EH (cell line): ENCODE results near the gene GPR152.
"Not testable (repeated sequence)": the region's sequence is repeated elsewhere in the genome, so short reads cannot be mapped to it uniquely, and the experiment has no call there.

ENCODE experiments used
- DNase-seq: peaks from one replicate; pipeline ENCODE4 v3.0.0-alpha.2; 2015; ENCODE audit warnings: low read depth

The GPR152 gene

DNA sequence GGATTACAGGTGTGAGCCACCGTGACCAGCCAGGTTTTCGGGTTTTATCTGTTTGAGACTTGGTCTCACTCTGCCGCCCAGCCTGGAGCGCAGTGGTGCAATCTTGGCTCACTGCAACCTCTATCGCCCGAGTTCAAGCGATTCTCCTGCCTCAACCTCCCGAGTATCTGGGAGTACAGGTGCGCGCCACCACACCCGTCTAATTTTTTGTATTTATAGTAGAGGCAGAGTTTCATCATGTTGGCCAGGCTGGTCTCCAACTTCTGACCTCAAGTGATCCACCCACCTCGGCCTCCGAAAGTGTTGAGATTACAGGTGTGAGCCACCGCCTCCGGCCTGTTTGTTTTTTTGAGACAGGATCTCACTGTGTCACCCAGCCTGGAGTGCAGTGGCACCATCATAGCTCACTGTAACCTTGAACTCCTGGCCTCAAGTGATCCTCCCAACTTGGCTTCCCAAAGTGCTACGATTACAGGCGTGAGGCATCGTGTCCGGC, 25.1 kb downstream of the GPR152 start:
- DNase-seq, result not testable (repeated sequence)

DNA sequence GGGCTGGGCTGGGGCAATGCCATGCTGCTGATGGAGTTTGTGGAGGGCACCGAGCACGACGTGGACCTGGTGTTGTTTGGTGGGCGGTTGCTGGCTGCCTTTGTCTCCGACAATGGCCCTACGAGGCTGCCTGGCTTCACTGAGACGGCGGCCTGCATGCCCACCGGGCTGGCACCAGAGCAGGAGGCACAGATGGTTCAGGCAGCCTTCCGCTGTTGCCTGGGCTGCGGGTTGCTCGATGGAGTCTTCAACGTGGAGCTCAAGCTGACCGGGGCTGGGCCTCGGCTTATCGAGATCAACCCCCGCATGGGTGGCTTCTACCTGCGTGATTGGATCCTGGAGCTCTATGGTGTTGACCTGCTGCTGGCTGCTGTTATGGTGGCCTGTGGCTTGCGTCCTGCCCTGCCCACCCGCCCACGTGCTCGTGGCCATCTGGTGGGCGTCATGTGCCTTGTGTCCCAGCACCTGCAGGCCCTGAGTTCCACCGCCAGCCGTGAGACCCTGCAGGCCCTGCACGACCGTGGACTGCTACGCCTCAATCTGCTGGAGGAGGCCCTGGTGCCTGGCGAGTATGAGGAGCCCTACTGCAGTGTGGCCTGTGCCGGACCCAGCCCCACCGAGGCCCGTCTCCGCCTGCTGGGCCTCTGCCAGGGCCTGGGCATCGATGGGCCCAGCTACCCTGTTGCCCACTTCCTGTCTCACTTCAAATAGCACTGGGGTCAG, 28.5 kb downstream of the GPR152 start:
- no peak for DNase-seq

DNA sequence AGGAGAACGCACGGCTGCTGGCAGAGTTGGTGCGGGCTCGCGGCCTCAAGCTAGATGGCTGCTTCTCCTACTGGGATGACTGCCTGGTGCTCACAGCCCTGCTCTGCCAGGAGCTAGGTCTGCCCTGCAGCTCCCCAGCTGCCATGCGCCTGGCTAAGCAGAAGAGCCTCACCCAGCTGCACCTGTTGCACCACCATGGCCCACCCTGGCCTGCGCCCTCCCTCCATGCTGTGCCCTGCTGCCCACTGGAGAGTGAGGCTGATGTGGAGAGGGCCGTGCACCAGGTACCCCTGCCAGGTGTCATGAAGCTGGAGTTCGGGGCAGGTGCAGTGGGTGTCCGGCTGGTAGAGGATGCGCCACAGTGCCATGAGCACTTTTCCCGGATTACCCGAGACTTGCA, 29.1 kb downstream of the GPR152 start:
- DNase-seq, result no peak

DNA sequence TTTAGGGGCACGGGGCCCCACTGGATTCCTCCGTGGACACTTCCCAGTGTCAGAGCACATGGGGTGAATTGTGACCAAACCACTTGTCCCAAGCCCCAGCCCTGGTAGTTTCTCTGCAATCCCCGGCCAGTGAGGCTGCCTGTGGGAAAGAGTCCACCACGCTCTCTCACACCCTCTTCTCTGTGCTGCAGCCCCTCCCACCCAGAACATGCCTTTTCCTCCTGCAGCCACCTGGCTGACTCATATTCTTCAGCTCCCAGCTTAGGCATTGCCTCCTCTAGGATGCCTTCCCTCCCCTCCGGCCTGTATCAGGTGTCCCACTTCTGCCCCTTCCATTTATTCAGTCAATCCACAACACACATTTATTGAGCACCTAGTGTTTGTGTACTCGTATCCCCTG, 29.6 kb downstream of the GPR152 start:
- DNase-seq, result no peak

DNA sequence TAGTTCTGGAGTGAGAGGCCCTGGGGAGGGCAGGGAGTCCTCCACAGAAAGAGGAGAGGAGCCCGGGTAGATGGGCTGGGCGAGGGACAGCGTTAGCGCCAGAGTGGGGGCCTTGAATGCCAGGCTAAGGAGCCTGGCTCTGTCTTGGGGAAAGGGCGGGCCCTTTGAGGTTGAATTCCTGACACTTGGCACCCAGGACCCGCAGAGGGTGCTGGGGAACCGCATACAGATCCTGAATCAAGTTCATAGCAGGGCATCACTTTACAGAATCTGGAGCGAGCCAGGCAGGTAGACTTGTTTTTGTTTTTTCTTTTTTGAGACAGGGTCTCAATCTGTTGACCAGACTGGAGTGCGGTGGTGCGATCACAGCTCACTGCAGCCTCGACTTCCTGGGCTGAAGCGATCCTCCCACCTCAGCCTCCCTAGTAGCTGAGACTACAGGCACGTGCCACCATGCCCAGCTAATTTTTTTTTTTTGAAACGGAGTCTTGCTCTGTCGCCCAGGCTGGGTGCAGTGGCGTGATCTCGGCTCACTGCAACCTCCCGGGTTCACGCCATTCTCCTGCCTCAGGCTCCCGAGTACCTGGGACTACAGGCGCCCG, 31.0 kb downstream of the GPR152 start:
- DNase-seq, result no peak

DNA sequence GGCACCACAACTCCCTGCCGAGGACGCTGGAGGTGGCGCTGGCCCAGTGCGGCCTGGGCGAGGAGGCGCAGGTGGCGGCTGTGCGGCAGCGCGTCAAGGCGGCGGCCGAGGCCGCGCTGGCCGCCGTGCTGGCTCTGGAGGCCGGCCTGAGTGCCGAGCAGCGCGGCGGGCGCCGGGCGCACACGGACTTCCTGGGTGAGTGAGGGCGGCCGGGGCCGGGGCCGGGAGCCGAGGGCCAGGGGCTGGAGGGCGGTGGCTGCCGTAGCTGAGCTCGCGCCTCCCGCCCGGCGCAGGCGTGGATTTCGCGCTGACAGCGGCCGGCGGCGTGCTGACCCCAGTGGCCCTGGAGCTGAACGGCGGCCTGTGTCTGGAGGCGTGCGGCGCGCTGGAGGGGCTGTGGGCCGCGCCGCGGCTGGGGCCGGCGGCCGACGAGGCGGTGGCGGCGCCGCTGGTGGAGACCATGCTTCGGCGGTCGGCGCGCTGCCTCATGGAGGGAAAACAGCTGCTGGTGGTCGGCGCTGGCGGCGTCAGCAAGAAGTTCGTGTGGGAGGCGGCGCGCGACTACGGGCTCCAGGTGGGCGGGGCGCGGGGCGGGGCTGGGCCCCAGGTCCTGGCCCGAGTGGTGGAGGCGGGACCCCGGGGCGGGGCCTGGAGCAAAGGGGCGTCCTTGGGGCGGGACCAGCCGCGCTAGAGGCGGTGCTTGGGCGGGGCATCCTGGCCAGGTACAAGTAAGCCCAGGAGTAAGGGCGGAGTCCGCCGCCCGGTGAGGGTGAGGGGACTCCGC, 31.7 kb downstream of the GPR152 start:
- DNase-seq, result peak; percentile 91

DNA sequence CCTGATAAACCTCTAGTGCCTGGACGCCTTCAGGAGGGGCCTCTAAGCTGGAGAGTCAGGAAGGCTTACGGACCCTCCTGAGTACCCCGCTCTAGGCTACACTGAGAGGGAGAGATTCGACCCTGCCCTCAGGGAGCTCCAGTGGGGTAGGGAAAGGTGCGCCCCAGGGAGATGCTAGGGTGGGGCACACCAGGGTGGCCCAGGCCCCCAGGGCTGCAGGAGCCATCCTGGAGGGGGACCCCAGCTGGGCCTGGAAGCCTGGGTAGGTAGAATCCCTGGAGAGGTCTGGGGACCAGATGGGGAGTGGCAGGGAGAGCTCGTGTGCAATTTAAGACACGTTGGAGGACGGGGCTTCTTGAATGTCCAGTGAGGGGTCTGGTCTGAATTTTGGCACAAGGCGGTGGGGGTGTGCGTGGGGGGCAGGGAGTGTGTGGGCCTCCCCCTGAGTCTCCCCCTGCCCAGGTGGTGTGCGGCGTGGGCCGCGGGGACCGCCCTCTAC, 32.3 kb downstream of the GPR152 start:
- DNase-seq, result no peak

DNA sequence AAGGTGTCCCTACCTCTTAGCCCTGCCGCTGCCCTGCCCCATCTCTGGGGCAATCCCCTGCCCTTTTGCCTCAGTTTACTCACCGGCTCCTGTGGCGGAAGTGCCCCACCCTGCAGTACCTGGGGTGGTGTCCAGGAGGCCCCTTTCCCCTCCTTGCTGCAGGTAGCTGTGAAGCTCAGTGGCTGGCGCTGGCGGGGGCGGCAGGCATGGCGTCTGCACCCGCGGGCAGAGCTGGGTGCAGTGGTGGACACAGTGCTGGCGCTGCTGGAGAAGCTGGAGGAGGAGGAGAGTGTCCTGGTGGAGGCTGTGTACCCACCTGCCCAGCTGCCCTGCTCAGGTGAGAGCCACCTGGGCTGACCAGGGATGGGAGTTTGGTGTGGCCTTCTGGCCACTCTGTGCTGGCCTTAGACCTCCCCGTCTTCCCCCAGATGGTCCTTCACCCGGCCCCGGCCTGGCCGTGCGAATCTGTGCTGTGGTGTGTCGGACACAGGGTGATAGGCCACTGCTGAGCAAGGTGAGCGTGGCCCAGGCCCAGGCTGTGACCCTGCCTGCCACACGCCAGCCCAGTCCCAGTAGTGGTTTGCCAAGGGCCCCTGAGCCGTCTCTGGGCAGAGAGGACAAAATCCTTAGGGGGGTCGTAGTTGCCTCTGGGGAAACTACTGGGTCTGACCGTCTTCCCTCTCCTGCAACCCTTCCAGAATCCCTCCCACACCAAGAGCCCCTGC, 33.0 kb downstream of the GPR152 start:
- DNase-seq, result no peak

DNA sequence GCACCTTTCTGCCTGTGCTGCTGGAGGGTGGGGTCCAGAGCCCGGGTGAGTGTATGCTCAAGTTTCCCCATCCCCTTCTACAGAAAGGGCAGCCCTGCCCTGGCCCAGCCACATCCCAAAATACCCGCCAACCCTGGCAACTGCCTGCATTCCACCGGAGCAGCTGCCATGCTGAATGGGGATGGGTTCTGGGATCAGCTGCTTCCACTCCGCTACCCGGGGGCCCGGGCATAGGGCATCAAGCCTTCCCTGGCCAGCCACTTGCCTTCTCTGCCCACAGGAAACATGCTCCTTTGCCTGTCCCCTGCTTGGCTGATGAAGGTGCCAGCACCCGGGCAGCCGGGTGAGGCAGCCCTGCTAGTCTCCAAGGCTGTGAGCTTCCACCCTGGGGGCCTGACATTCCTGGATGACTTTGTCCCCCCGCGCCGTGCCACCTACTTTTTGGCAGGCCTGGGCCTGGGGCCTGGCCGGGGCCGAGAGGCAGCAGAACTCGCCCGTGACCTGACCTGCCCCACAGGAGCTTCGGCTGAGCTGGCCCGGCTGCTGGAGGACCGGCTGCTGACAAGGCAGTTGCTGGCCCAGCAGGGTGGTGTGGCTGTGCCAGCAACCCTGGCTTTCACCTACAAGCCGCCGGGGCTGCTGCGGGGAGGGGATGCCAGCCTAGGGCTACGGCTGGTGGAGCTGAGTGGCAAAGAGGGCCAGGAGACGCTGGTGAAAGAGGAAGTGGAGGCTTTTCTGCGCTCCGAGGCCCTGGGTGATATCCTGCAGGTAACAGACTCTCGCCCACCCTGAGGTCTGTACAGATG, 33.9 kb downstream of the GPR152 start:
- no peak for DNase-seq

DNA sequence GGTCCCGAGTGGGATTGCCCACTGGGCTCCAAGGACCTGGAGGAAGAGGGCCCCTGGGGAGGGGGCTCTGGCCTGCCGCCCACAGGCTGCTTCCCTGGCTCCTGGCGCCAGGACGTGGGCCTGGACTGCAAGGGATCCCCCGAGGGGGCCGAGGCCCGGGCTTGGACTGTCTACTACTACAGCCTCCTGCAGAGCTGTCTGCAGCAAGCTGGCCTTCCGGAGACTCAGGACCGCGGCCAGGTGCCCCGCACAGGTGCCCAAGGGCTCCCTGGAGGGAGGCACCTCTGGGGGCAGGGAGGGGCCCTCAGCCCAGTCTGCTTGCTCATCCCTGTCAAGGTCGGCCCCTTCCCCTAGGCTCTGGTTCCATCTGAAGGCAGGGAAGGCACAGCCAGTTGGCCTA, 35.1 kb downstream of the GPR152 start:
- DNase-seq, result no peak

DNA sequence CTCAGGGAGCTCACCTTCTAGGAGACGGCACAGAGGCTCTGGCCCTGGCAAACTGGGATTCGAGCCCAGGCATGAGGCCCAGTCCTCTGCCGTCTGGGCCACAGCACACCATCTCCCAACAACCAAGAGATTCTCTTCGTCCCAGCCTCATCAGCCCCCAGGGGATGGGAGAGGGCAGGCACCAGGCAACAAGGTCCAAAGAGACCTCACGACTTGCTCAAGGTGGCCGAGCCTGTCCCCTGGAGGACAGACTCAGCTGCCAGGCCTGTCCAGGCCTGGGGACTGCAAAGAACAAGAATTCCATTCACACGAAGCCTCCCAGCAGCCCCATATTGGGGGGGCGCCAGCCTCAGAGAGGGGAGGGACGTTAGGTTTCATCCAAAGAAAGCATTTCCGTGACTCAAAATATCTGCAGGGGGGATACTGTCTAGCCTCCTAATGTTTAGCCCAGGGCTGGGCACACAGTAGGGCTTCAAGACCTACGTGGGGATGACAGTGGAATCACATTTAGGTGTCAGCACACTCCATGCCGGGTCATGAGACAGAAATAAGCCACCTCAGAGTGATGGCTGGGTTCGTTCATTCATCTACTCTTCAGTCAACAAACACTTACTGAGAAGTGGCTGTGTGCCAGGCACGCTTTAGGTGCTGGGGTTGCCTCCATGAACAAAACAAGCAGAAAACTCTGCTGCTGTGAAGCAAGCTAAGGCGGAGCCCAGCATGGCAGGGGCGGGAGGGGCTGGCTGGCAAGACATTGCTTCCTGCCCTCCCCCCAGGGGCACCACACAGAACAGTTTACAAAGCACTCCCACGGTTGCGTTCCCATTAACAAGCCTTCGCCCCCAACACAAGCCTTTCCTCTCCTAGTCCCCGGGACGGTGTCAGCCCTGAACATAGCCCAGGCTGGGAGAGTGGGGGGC, 35.9 kb downstream of the GPR152 start:
- peak; percentile 27 for DNase-seq

DNA sequence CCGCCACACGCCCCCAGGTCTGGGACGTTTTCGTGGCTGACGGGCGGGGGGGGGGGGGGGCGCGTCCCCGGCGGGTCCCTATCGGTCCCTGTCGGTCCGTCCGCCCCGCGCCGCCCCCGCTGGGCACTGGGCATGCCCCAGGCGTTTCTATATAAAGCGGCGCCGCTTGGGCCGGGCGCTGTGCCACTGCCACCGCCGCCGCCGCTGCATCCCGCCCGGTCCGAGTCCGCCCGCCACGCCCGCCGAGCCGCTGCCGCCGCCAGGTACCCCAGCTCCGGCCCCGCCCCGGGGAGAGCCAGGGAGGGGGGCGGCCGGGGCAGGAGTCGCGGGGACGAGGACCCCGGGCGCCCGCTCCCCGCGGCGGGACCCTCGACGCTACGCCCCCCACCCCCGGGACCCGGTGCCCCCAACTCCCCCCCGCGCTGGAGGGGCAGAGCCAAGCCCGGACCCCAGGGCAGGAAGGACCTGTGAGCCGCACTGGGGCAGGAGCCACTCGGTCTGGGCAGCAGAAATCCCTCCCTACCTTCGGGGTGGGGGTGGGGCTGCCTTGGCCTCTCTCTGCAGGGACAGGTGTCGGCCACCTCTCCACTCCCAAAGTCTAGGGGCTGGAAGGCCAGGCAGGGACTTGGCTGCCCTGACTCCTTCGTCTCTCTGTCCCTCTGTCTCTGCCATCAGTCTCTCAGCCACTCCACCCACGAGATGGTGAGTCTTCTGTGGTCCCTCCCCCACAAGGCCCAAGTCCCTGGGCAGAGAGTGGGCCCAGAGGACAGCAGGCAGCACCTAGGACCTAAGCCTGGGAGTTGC, 36.8 kb downstream of the GPR152 start, which contains the start of gene CARNS1:
CARNS1 (plus strand) TSS at position 178 of the 804 bp plus-strand sequence; CDS start at position 700, 522 bp downstream.
- DNase-seq, result no peak

DNA sequence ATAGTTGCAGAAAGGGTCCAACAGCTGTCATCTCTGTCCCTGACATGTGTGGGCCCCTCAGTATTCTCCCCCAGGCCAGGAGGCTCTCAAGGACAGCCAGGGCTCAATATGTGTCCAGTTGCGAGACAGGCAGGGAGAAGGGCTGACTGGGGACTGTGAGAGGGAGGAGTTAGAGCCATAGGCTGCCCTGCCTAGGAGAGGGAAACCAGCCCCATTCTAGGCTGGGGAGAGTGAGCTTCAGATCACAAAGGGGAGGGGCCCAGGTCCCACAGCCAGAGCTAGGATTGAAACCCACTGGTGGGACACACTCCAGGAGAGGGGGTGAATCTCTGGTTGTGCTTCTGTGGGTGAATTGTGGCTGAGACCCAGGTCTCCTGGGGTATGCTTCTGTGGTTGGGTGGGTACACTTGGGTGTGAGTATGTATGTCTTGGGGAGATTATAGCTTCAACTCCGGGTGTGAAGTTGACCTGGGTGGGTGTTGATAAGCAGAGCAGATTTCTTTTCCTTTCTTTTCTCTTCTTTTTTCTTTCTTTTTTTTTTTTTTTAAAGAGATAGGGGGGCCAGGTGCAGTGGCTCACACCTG, 39.2 kb downstream of the GPR152 start:
- DNase-seq, result no peak

DNA sequence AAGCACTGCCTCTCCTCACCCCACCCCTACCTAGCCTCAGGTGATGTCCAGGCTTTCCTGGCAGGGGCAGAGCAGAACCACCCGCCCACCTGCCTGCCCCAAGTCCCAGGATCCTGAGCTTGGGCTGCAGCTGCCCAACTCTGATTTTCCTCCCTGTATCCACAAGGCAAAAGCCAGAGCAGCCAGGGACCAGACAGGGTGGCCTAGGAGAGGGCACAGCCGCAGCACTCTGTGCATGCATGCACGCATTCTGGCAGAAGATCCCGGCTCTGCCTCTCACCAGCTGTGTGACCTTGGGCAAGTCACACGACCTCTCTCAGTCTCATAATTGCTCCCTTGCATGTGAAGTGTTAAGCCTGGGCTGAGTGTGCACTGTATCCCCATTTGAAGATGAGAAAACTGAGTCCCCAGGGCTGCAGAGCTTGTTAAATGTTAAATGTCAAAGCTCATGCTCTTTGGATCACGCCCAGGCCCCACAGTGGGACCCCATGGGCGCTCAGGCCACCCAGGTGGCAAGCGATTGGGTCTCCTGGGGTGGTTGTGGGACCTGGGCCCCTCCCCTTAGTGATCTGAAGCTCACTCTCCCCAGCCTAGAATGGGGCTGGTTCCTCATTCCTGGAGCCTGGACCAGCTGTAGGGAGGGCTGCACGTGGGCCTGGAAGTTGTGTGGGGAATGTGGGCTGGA, 39.9 kb downstream of the GPR152 start:
- DNase-seq, result no peak

DNA sequence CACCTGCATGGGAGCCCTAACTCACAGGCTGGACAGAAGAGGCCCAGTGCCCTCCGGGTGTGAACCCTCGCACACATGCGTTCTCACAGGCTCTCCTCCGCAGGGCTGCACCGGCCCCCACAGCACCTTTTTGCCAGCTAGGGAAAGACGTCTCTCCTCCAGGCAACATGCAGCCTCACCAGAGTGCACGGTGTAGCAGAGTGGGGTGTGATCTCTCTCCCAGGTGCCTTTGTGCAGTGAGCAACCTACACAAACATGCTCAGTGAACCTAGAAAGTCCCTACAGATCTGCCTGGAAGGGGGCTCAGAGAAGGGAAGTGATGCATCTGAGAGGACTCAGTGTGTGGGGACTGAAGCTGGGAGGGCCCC, 40.8 kb downstream of the GPR152 start:
- DNase-seq, result no peak

DNA sequence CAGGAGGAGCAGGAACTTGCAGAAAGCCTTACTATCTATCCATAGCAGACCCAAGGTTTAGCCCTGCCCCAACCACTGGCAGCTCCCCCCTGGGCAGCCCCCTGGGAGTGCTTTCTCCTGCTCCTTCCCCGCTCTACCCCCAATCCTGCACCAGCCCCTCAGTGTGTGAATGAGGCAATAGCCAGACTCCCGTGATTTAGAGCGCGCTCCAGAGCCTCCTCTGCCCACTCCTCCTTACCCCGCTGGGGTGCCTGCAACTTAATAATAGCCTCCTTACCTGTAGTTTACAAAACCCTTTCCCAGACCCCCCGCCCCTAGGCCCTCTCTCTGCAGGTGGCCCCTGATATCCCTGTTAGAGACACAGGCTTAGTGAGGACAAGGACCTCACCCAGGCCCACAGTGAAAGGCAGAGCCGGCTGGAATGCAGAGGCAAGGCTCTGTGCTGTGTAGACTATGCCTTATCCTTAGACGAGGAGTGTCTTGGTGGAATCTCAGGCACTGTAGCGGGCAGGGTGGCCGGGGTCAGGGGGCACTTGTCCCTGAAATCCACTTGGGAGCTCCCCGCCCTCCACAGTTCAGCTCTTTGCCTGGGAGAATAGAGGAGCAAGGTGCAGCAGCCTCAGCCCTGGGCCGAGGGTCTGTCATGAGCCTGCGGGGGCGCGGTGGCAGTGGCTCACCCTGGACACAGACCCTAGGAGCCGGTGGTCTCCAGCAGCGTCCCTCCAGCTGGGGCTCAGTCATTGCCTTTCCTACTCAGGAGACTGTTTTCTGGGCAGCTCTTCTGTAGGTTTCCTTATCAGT, 41.3 kb downstream of the GPR152 start:
- no peak for DNase-seq

DNA sequence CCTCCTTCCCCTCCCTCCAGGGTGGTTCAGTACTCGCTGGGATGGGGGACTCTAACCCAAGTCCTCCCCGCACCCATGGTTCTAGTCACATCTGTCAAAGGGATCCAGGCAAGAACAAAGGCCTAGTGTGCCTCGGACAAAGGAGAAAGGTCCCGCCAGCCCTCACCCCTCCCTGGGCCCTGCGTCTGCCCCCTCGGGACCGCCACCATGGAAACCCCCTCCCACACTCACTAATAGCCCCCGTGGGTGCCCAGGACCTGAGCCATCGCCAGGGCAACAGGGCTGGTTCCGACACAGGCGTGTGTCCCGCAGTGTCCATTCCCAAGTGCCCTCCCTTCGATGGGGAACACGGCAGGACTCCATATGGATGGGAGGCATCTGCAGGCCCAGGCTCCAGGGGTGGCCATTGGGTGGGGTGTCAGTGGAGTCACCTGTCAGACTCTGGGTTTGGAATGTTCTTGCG, 42.1 kb downstream of the GPR152 start:
- no peak for DNase-seq
